Tibial nerve (tissue), 4 donors: ENCODE measurements around the gene SRGAP3. TPM values are rescaled to one million over a fixed set of nuclear protein-coding genes. Genes with fewer than 3 reads are reported as not detected.

ENCODE experiments used
- DNase-seq, 2 donors: peaks; one replicate each; pipeline ENCODE4 v3.0.0-alpha.2; 2019; ENCODE audit warnings: low spot score in 2 of 2
- H3K27ac ChIP-seq, 4 donors: fragments of 200-600 bp; sonication (generic) in 3 of 4; one replicate each; pipeline ENCODE4 v1.5.1; 2017 to 2019; ENCODE audit warnings: mild to moderate bottlenecking in 1 of 4
- H3K27me3 ChIP-seq, 2 donors: fragments of 200-600 bp; sonication (generic) in 1 of 2; one replicate each; pipeline versions ENCODE4 v1.5.1 to v1.6.0; 2017 to 2019
- H3K36me3 ChIP-seq, 3 donors: fragments of 200-600 bp; sonication (generic); one replicate each; pipeline ENCODE4 v1.5.1; 2018 to 2019
- H3K4me1 ChIP-seq, 4 donors: fragments of 200-600 bp; sonication (generic) in 3 of 4; one replicate each; pipeline ENCODE4 v1.5.1; 2017 to 2019
- H3K4me3 ChIP-seq, 4 donors: fragments of 200-600 bp; sonication (generic) in 3 of 4; one replicate each; pipeline ENCODE4 v1.5.1; 2017 to 2019; ENCODE audit warnings: mild to moderate bottlenecking in 1 of 4, moderate library complexity in 1 of 4
- H3K9me3 ChIP-seq, 4 donors: fragments of 200-600 bp; sonication (generic) in 3 of 4; one replicate each; pipeline ENCODE4 v1.5.1; 2017 to 2019
- EP300 ChIP-seq, 2 donors: sonication (generic); formaldehyde crosslinking; IDR thresholded peaks; one replicate each; pipeline ENCODE4 v1.6.1; 2017; ENCODE audit warnings: antibody characterized with exemption in 2 of 2, mild to moderate bottlenecking in 1 of 2
- POLR2A ChIP-seq, 2 donors: fragments of 450-650 bp; IDR thresholded peaks; one replicate each; pipeline ENCODE4 v1.6.1; 2017; ENCODE audit warnings: antibody characterized with exemption in 2 of 2, mild to moderate bottlenecking in 2 of 2, moderate library complexity in 2 of 2
- WGBS, 2 donors: methylation state at CpG; one replicate each; pipeline ENCODE4 v1.1.5; 2018; 5-methylcytosine and 5-hydroxymethylcytosine counted together
- total RNA-seq, 4 donors: library from RNA; depleted of rRNA; stranded (reverse); fragments of >200 nt; gene quantifications; one replicate each; pipeline ENCODE4 v1.1.0, GENCODE V29; 2016
- TF ChIP-seq, protein P1 (sequence below), 5 experiments: fragments of 200-600 bp in 3 of 5; fragments of 450-650 bp in 2 of 5; sonication (generic) in 3 of 5; IDR thresholded peaks; one replicate each; pipeline ENCODE4 v1.5.1; 2016 to 2019; ENCODE audit warnings: antibody characterized with exemption in 5 of 5, mild to moderate bottlenecking in 3 of 5, moderate library complexity in 2 of 5

SRGAP3 gene
- total RNA-seq, 4 donors from 2014 or later, result 11.7 to 18.0 (median 15.1) TPM

DNA sequence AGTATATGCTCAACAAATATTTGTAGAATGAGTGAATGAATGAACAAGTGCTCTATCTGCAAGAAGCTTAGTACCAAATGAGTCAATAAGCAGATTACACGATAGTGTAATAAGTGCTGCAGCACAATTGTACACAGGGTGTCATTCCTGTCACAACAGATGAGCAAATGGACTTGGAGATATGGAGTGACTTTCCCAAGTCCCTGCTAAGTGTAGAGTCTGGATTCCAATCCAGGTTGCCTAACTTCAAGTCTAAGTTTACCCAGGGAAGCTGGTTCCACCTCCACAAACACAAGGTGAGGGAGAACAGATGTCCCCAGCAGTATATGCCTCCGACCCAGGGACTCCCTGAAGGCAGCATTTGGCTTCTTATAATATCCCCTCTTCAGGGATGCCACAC is 208.4 kb downstream of the SRGAP3 start:
- Histone ChIP-seq H3K4me1 (peaks cover 0 to 18% (median 10%) of the 10 kb centered on the region in 4 donors), H3K27me3 (no peaks in the 10 kb centered on the region), H3K9me3 (no peaks in the 10 kb centered on the region), H3K4me3 (no peak overlapping the region), H3K27ac (no peak overlapping the region), H3K36me3 (peaks cover 0 to under 1% (median 0%) of the 10 kb centered on the region in 3 donors)
- TF ChIP-seq POLR2A (IDR thresholded peaks at IDR 0.05), result no peak
- TF ChIP-seq, protein P1, sequence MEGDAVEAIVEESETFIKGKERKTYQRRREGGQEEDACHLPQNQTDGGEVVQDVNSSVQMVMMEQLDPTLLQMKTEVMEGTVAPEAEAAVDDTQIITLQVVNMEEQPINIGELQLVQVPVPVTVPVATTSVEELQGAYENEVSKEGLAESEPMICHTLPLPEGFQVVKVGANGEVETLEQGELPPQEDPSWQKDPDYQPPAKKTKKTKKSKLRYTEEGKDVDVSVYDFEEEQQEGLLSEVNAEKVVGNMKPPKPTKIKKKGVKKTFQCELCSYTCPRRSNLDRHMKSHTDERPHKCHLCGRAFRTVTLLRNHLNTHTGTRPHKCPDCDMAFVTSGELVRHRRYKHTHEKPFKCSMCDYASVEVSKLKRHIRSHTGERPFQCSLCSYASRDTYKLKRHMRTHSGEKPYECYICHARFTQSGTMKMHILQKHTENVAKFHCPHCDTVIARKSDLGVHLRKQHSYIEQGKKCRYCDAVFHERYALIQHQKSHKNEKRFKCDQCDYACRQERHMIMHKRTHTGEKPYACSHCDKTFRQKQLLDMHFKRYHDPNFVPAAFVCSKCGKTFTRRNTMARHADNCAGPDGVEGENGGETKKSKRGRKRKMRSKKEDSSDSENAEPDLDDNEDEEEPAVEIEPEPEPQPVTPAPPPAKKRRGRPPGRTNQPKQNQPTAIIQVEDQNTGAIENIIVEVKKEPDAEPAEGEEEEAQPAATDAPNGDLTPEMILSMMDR (IDR thresholded peaks at IDR 0.05), result no peak
- no peak for TF ChIP-seq EP300 (IDR thresholded peaks at IDR 0.05)
- DNase-seq, result no peak
- WGBS, 2 donors, result 89 to 90% methylated on average over 2 of the region's 2 CpGs

DNA sequence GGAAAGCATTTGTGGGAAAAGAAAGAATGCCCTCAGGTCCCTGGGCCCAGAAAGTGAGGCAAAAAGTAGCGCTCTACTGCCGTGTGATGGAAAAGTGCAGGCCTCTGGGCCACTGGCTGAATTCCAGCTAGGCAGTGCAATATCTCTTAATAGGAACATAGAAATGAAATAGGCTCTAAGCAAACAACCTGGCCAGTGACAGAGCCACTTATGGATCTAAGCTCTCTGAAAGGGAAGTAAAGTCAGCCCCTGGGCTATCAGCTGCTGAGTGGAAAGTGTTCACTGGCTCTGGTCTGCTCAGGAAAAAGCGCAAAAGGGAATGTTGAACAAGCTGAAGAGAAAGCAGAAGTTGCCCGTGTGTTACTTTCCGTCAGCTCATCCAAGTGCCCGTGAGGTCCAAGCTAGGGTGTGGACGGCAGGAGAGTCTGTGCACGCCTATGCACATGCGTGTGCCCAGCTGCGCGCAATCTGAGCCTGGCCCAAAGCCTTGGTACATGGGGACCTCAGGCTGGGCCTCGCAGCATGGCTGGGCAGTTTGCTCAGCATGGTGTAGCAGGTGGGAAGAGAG is 212.2 kb downstream of the SRGAP3 start:
- WGBS, 2 donors, result 65 to 70% methylated on average over 12 of the region's 12 CpGs
- H3K4me3 ChIP-seq, result no peak overlapping the region
- no peaks in the 10 kb centered on the region for H3K27me3 ChIP-seq
- peak overlapping the region in 2 of 4 donors; percentile 4 to 46 for H3K27ac ChIP-seq
- peak; percentile 27 to 64 for DNase-seq
- H3K9me3 ChIP-seq, result no peaks in the 10 kb centered on the region
- H3K36me3 ChIP-seq, result no peaks in the 10 kb centered on the region
- TF ChIP-seq, protein P1 (IDR thresholded peaks at IDR 0.05), result no peak
- TF ChIP-seq EP300 (IDR thresholded peaks at IDR 0.05), result peak in 1 of 2 donors; percentile 4
- no peak for TF ChIP-seq POLR2A (IDR thresholded peaks at IDR 0.05)
- peaks cover 0 to 23% (median 13%) of the 10 kb centered on the region in 4 donors for H3K4me1 ChIP-seq

DNA sequence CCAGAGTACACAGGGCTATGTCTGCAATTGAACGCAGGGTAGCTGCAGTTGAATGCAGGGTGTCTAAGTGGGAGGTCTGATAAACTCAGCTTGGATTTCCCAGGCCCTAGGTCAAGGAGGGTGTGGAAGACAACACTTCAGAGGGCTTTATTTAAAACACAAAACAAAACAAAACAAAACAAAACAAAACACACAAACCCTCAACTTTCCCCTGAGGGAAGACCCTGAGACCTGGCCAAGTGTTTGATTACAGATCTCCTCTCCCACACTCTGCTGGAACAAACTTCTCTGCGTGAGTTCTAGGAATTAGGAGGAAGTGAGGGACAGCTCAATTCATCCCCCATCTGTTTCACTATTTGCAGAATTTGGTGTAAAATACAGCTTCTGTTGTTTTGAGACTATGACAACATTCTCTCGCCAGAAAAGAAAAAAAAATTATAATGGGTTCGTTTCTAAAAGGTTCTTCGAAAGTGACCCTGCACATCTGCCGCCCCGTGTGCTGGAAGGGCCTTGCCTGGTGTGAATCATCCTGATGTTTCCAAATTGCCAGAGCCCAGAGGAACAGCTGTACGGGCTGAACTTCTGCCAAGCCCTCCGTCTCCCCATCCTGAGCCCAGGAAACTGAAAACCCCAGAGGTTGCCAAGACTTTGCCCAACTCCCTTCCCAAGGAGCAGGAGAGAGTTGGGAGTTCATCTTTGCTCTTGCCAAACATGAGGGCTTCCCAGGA is 212.9 kb downstream of the SRGAP3 start:
- H3K9me3 ChIP-seq, result no peaks in the 10 kb centered on the region
- peak; percentile 57 to 60 for DNase-seq
- no peak overlapping the region for H3K4me3 ChIP-seq
- peak overlapping the region in 2 of 4 donors; percentile 4 to 46 for H3K27ac ChIP-seq
- H3K36me3 ChIP-seq, result no peaks in the 10 kb centered on the region
- H3K4me1 ChIP-seq, result peaks cover 0 to 23% (median 13%) of the 10 kb centered on the region in 4 donors
- no peaks in the 10 kb centered on the region for H3K27me3 ChIP-seq
- 24 to 32% methylated on average over 9 of the region's 9 CpGs for WGBS, 2 donors
- TF ChIP-seq EP300 (IDR thresholded peaks at IDR 0.05) (peak in 1 of 2 donors; percentile 53), POLR2A (IDR thresholded peaks at IDR 0.05) (no peak)
- TF ChIP-seq, protein P1 (IDR thresholded peaks at IDR 0.05), result no peak

DNA sequence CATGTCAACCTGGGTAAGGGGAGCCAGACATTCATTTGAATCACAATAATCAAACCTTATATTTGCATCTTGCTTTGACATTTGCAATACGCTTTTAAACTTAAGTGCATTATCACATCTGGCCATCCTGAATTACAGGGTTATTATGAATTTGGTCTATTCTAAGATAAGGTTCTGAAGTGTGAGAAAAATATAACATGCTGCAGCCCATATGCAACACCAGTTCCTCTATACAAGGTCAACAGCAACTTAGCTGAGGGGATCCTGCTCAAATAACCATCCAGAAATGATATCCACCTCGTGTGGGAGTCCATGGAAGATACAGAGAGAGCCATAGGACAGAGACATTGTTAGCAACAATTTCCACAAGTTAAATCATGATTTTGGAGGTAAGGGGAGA is 213.5 kb downstream of the SRGAP3 start:
- Histone ChIP-seq H3K4me1 (peaks cover 0 to 23% (median 13%) of the 10 kb centered on the region in 4 donors), H3K4me3 (no peak overlapping the region), H3K27ac (no peak overlapping the region), H3K36me3 (no peaks in the 10 kb centered on the region), H3K27me3 (no peaks in the 10 kb centered on the region), H3K9me3 (no peaks in the 10 kb centered on the region)
- TF ChIP-seq, protein P1 (IDR thresholded peaks at IDR 0.05), result no peak
- TF ChIP-seq POLR2A (IDR thresholded peaks at IDR 0.05), result no peak
- no peak for TF ChIP-seq EP300 (IDR thresholded peaks at IDR 0.05)
- WGBS, 2 donors, result 72 to 81% methylated on average over 2 of the region's 2 CpGs
- DNase-seq, result no peak

DNA sequence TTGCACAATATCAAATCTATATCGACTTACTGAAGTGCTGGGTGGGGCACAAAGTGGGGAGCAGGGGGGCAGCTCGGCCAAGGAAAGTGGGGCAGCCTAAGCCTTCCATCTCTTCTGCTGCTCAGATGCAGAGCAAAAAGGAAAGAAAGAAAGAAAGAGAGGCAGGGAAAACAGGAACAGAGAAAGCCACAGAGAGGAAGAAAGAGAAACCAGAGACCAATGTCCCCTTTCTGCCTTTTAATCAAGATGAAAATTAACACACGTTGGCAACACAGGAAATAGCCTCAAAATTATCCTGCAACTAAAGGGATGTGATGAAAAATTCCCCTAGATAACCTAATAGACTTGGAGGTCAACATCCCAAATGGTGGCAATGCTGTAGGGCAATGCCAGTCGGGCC is 214.0 kb downstream of the SRGAP3 start:
- H3K4me1 ChIP-seq, result peaks cover 0 to 23% (median 13%) of the 10 kb centered on the region in 4 donors
- WGBS, 2 donors, result 68 to 71% methylated on average over 4 of the region's 4 CpGs
- H3K36me3 ChIP-seq, result no peaks in the 10 kb centered on the region
- TF ChIP-seq EP300 (IDR thresholded peaks at IDR 0.05) (no peak), POLR2A (IDR thresholded peaks at IDR 0.05) (no peak)
- TF ChIP-seq, protein P1 (IDR thresholded peaks at IDR 0.05), result no peak
- H3K27ac ChIP-seq, result no peak overlapping the region
- no peak overlapping the region for H3K4me3 ChIP-seq
- DNase-seq, result no peak
- H3K9me3 ChIP-seq, result no peaks in the 10 kb centered on the region
- H3K27me3 ChIP-seq, result no peaks in the 10 kb centered on the region
